GM12865 (cell line): ENCODE measurements around the gene ZNF785.
A peak's percentile ranks its signal among the peaks of the same experiment; 100 is the strongest.

Source experiments
- DNase-seq: peaks from one replicate; pipeline ENCODE4 v3.0.0; 2010; ENCODE audit warnings: low read depth
- H3K4me3 ChIP-seq: 2 replicates; pipeline ENCODE4 v1.5.1; 2011; ENCODE audit warnings: mild to moderate bottlenecking, low read depth, low read length, control low read depth
- CTCF ChIP-seq: IDR thresholded peaks from 2 replicates; pipeline ENCODE4 v1.5.1; 2011; ENCODE audit warnings: low read length, control low read depth, low read depth, inconsistent platforms; ENCODE audit not compliant: insufficient read depth; ENCODE audit errors: missing control alignments

Gene ZNF785

GRCh38 chr16:30565526-30565925 lies 20.0 kb downstream of the ZNF785 start:
- no peak for TF ChIP-seq CTCF
- DNase-seq, result no peak
- H3K4me3 ChIP-seq, result no peak overlapping the region

- no peak for TF ChIP-seq CTCF
- no peak overlapping the region for H3K4me3 ChIP-seq
- no peak for DNase-seq
These were observed 23.5 kb downstream of the ZNF785 start for GRCh38 chr16:30562021-30562420.

GRCh38 chr16:30561089-30561816 lies 24.2 kb downstream of the ZNF785 start:
- H3K4me3 ChIP-seq, result no peak overlapping the region
- TF ChIP-seq CTCF, result no peak
- no peak for DNase-seq

GRCh38 chr16:30559690-30560089 lies 25.8 kb downstream of the ZNF785 start:
- no peak for TF ChIP-seq CTCF
- DNase-seq, result no peak
- no peak overlapping the region for H3K4me3 ChIP-seq

- H3K4me3 ChIP-seq, result peak overlapping the region; percentile 83
- no peak for TF ChIP-seq CTCF
- DNase-seq, result no peak
These were observed 26.6 kb downstream of the ZNF785 start for GRCh38 chr16:30558789-30559377.

GRCh38 chr16:30557957-30558788 lies 27.3 kb downstream of the ZNF785 start, which contains the start of gene ZNF764:
TSS of gene ZNF764 (minus strand) at chr16:30558374. CDS start at chr16:30558182, 192 bp downstream.
- H3K4me3 ChIP-seq, result peak within 1 kb of the TSS; percentile 83
- no peak for TF ChIP-seq CTCF
- DNase-seq, result peak; percentile 98
